ENCODE data around the gene RNASEH2B.
A peak's percentile ranks its signal among the peaks of the same experiment; 100 is the strongest.

Gene RNASEH2B

GRCh38 chr13:50891206-50891605 is 18.4 kb upstream of the RNASEH2B start:
- no peak for TF ChIP-seq CTCF (IDR thresholded peaks at IDR 0.05; ENCODE audit: low read depth, low read length, missing control alignments)
- DNase-seq (ENCODE audit: low read depth): no peak
- no peak overlapping the region for H3K4me3 ChIP-seq (ENCODE audit: low read depth, low read length)

GRCh38 chr13:50892210-50892944 is 17.2 kb upstream of the RNASEH2B start:
- peak overlapping the region; percentile 35; the same call in 1 of the 2 replicates for H3K4me3 ChIP-seq (ENCODE audit: low read depth, low read length)
- no peak for DNase-seq (ENCODE audit: low read depth)
- no peak for TF ChIP-seq CTCF (IDR thresholded peaks at IDR 0.05; ENCODE audit: low read depth, low read length, missing control alignments)

GRCh38 chr13:50893211-50893852 is 16.3 kb upstream of the RNASEH2B start:
- DNase-seq (ENCODE audit: low read depth): peak; percentile 80
- TF ChIP-seq CTCF (IDR thresholded peaks at IDR 0.05; ENCODE audit: low read depth, low read length, missing control alignments): no peak
- peak overlapping the region; percentile 11; the same call in 1 of the 2 replicates for H3K4me3 ChIP-seq (ENCODE audit: low read depth, low read length)

- no peak overlapping the region for H3K4me3 ChIP-seq (ENCODE audit: low read depth, low read length)
- no peak for TF ChIP-seq CTCF (IDR thresholded peaks at IDR 0.05; ENCODE audit: low read depth, low read length, missing control alignments)
- DNase-seq (ENCODE audit: low read depth): no peak
These were observed 15.6 kb upstream of the RNASEH2B start for GRCh38 chr13:50894012-50894411.

GRCh38 chr13:50894504-50894903 is 15.1 kb upstream of the RNASEH2B start:
- no peak for DNase-seq (ENCODE audit: low read depth)
- H3K4me3 ChIP-seq (ENCODE audit: low read depth, low read length): no peak overlapping the region
- TF ChIP-seq CTCF (IDR thresholded peaks at IDR 0.05; ENCODE audit: low read depth, low read length, missing control alignments): no peak

- no peak overlapping the region for H3K4me3 ChIP-seq (ENCODE audit: low read depth, low read length)
- no peak for DNase-seq (ENCODE audit: low read depth)
These were observed 11.3 kb upstream of the RNASEH2B start for GRCh38 chr13:50898338-50898737.

More at GRCh38 chr13:50898338-50898737, 11.3 kb upstream of the RNASEH2B start:
- no peak for TF ChIP-seq CTCF (IDR thresholded peaks at IDR 0.05; ENCODE audit: low read depth, low read length, missing control alignments)
